Panc1 (cell line): ENCODE data around the gene NR1H2. TPM values are rescaled to one million over a fixed set of nuclear protein-coding genes. Genes with fewer than 3 reads are reported as not detected.

Experiments
- ATAC-seq: fragments of 200-7000 bp; cut with Tn5 transposase; 2 replicates; pipeline ENCODE4 v1.9.1; 2020; ENCODE audit warnings: mild to moderate bottlenecking, moderate library complexity
- BruUV-seq: library from RNA; stranded (reverse); fragments of 400-500 nt; replicated peaks from 2 replicates; lab custom pipeline; 2021; lab: Mats Ljungman, UMichigan
- CTCF ChIA-PET: fragments of 300-600 bp; sonication (Branson Sonifier 250); formaldehyde crosslinking; loops from one replicate; lab custom pipeline; 2022; ENCODE audit warnings: antibody characterized with exemption; lab: Charles Lee
- POLR2A ChIA-PET: fragments of 300-600 bp; sonication (Branson Sonifier 250); formaldehyde crosslinking; loops from one replicate; lab custom pipeline; 2022; ENCODE audit warnings: antibody characterized with exemption; lab: Charles Lee
- DNase-seq: peaks from one replicate; pipeline ENCODE4 v3.0.0-alpha.2; 2010; ENCODE audit warnings: low read depth, low spot score
- H3K27ac ChIP-seq: 2 replicates; pipeline ENCODE4 v1.5.1; 2011; ENCODE audit warnings: mild to moderate bottlenecking, low read length, inconsistent platforms
- H3K27me3 ChIP-seq: fragments of 200-500 bp; sonication (Bioruptor generic); 2 replicates; pipeline ENCODE4 v1.6.0; 2014; ENCODE audit warnings: low read length, inconsistent platforms; ENCODE audit not compliant: control insufficient read depth, insufficient read depth
- H3K36me3 ChIP-seq: fragments of 200-500 bp; sonication (Bioruptor generic); 2 replicates; pipeline ENCODE4 v1.5.1; 2014; ENCODE audit warnings: inconsistent platforms, mild to moderate bottlenecking, low read length, moderate library complexity; ENCODE audit not compliant: control insufficient read depth, insufficient read depth
- H3K4me1 ChIP-seq: 2 replicates; pipeline ENCODE4 v1.5.1; 2011; ENCODE audit warnings: inconsistent platforms, mild to moderate bottlenecking, low read length, moderate library complexity; ENCODE audit not compliant: control insufficient read depth, insufficient read depth
- H3K4me3 ChIP-seq, 2 experiments: 2 replicates each; pipeline ENCODE4 v1.5.1; 2011 to 2012; ENCODE audit warnings: low read depth in 2 of 2, low read length in 2 of 2, mild to moderate bottlenecking in 2 of 2, inconsistent platforms in 1 of 2, moderate library complexity in 1 of 2
- H3K9me3 ChIP-seq: fragments of 200-500 bp; sonication (Bioruptor generic); 2 replicates; pipeline ENCODE4 v1.5.1; 2014; ENCODE audit warnings: low read depth, mild to moderate bottlenecking, inconsistent platforms, low read length, moderate library complexity; ENCODE audit not compliant: control insufficient read depth, insufficient read depth
- CTCF ChIP-seq: fragments of 450-650 bp; IDR thresholded peaks from 2 replicates; pipeline ENCODE4 v1.5.1; 2017; ENCODE audit warnings: mild to moderate bottlenecking
- POLR2AphosphoS5 ChIP-seq: IDR thresholded peaks from 2 replicates; pipeline ENCODE4 v1.6.1; 2012; ENCODE audit warnings: mild to moderate bottlenecking, low read depth, low read length, moderate library complexity
- REST ChIP-seq, 2 experiments: IDR thresholded peaks; 2 replicates each; pipeline ENCODE4 v1.6.1; 2011 to 2012; ENCODE audit warnings: low read depth in 2 of 2, control low read depth in 1 of 2, low read length in 1 of 2, mild to moderate bottlenecking in 1 of 2, moderate library complexity in 1 of 2; ENCODE audit not compliant: insufficient read depth in 1 of 2
- SIN3A ChIP-seq: IDR thresholded peaks from 2 replicates; pipeline ENCODE4 v1.6.1; 2012; ENCODE audit warnings: low read depth, mild to moderate bottlenecking, low read length, moderate library complexity, borderline replicate concordance; ENCODE audit not compliant: insufficient read depth
- TCF7L2 ChIP-seq: IDR thresholded peaks from 2 replicates; pipeline ENCODE4 v1.6.1; 2011; ENCODE audit warnings: mild to moderate bottlenecking, low read depth, low read length, inconsistent platforms
- in situ Hi-C: cut with HindIII; loops from 2 replicates; pipeline ENCODE4 v1.10.0; 2016; ENCODE audit warnings: low sequenced_read_pairs, low pct_unique_long_range_greater_than_20kb
- intact Hi-C: fragments of 100-400 bp; cut with micrococcal nuclease; formaldehyde crosslinking; loops from one replicate; pipeline ENCODE4 v1.10.0; 2022; ENCODE audit not compliant: unreplicated experiment
- total RNA-seq: library from RNA; stranded (reverse); gene quantifications from one replicate; pipeline ENCODE4 v1.2.1, GENCODE V29; 2021; ENCODE audit not compliant: unreplicated experiment

The NR1H2 gene
- total RNA-seq, 1 experiment from 2014 or later: 55.8 TPM

DNA sequence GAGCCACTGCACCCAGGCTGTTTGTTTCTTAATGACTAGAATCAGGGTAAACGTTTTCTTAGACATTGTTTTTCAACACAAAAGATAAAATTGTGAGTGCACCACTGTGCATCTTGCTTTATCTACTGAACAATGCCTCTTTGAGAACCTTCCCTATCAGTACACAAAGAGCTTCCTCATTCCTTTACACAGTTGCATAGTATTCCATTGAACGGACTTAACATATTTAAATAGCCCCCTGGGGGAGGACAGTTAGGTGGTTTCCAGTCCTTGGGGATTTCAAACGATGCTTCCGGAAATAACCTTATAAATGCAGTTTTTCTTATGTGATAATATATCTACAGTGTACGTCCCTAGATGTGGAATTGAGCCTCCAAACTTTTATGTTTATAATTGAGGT lies 16.5 kb downstream of the NR1H2 start:
- Histone ChIP-seq H3K9me3 (no peaks in the 10 kb centered on the region), H3K4me3 (no peak overlapping the region), H3K27ac (no peak overlapping the region), H3K4me1 (no peaks in the 10 kb centered on the region), H3K27me3 (no peaks in the 10 kb centered on the region), H3K36me3 (no peaks in the 10 kb centered on the region)
- CTCF ChIA-PET: no interaction called here
- ATAC-seq (no peak), DNase-seq (no peak)
- TF ChIP-seq POLR2AphosphoS5 (no peak), REST (IDR thresholded peaks at IDR 0.05; ENCODE audit: insufficient read depth in 1 of 2, low read depth in 2 of 2, low read length in 1 of 2) (no peak), TCF7L2 (no peak), SIN3A (no peak), CTCF (no peak)
- POLR2A ChIA-PET: no interaction called here
- BruUV-seq: no TSS peak
- intact Hi-C loops (no loop called here), in situ Hi-C loops (no loop called here)

DNA sequence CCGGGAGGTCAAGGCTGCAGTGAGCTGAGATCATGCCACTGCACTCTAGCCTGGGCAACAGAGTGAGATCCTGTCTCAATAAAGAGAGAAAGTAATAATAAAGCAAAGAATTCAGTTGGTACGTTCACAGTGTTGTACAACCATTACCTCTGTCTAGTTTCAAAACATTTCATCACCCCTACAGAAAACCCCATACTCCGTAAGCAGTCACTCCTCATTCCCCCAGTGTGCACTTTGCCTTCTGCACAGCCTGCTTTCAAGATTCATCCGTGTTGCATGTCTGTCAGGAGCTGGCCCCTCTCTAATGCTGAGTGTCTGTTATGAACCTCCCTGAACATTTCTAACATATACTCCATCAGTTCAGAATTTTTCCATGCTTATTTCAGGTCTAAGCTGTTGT lies 17.3 kb downstream of the NR1H2 start:
- Histone ChIP-seq H3K27ac (no peak overlapping the region), H3K9me3 (no peaks in the 10 kb centered on the region), H3K4me1 (no peaks in the 10 kb centered on the region), H3K36me3 (no peaks in the 10 kb centered on the region), H3K4me3 (no peak overlapping the region), H3K27me3 (no peaks in the 10 kb centered on the region)
- DNase-seq (no peak), ATAC-seq (no peak)
- in situ Hi-C loops: no loop called here
- BruUV-seq: no TSS peak
- ChIA-PET CTCF (no interaction called here), POLR2A (no interaction called here)
- intact Hi-C loops: no loop called here
- TF ChIP-seq SIN3A (no peak), TCF7L2 (no peak)

DNA sequence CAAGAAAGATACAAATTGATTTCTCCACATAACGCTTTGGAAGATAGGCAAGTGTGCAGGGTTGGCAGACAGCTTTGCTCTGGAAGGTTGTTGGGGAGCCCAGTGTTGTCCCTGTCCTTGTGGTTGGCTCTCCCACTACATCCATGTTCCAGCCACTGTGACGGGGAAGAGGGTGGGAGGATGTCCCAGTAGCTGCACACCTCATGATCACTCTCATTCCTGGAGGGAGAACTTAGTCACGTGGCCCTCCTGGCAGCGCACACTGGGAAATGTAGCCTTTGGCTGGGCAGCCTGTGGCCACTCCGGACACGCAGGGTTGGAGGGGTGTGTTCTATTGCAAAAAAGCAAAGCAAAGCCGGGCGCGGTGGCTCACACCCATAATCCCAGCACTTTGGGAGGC lies 17.8 kb downstream of the NR1H2 start:
- CTCF ChIA-PET: no interaction called here
- no peak for TF ChIP-seq TCF7L2
- no peak for TF ChIP-seq POLR2AphosphoS5
- TF ChIP-seq SIN3A: no peak
- no peak for TF ChIP-seq REST (IDR thresholded peaks at IDR 0.05; ENCODE audit: insufficient read depth in 1 of 2, low read depth in 2 of 2, low read length in 1 of 2)
- TF ChIP-seq CTCF: no peak
- no peaks in the 10 kb centered on the region for H3K36me3 ChIP-seq
- no TSS peak for BruUV-seq
- POLR2A ChIA-PET: no interaction called here
- H3K9me3 ChIP-seq: no peaks in the 10 kb centered on the region
- H3K4me3 ChIP-seq: no peak overlapping the region
- no peak overlapping the region for H3K27ac ChIP-seq
- DNase-seq: no peak
- H3K4me1 ChIP-seq: no peaks in the 10 kb centered on the region
- intact Hi-C loops (no loop called here), in situ Hi-C loops (no loop called here)
- ATAC-seq: no peak
- no peaks in the 10 kb centered on the region for H3K27me3 ChIP-seq
